GM18508 (cell line): ENCODE measurements around the gene RAPGEF5.
A peak's percentile ranks its signal among the peaks of the same experiment; 100 is the strongest.

Experiments used
- ATAC-seq: cut with Tn5 transposase; IDR thresholded peaks from one replicate; pipeline ENCODE4 v1.9.1; 2021; ENCODE audit warnings: moderate number of reproducible peaks; ENCODE audit not compliant: insufficient read depth, unreplicated experiment

Gene RAPGEF5

GRCh38 chr7:22351878-22352277 is 5.1 kb downstream of the RAPGEF5 start:
- no peak for ATAC-seq

- ATAC-seq = peak; percentile 65
Measured at GRCh38 chr7:22351329-22351692, 5.6 kb downstream of the RAPGEF5 start.

- peak; percentile 29 for ATAC-seq
Measured at GRCh38 chr7:22350466-22351328, 6.3 kb downstream of the RAPGEF5 start.

- ATAC-seq = no peak
Measured at GRCh38 chr7:22348379-22348778, 8.6 kb downstream of the RAPGEF5 start.

GRCh38 chr7:22346383-22347107 is 10.4 kb downstream of the RAPGEF5 start:
- no peak for ATAC-seq

GRCh38 chr7:22344655-22345054 is 12.3 kb downstream of the RAPGEF5 start:
- no peak for ATAC-seq

- no peak for ATAC-seq
Measured at GRCh38 chr7:22343612-22344011, 13.3 kb downstream of the RAPGEF5 start.

- no peak for ATAC-seq
Measured at GRCh38 chr7:22343071-22343470, 13.9 kb downstream of the RAPGEF5 start.

- no peak for ATAC-seq
Measured at GRCh38 chr7:22339725-22340390, 17.1 kb downstream of the RAPGEF5 start.

- no peak for ATAC-seq
Measured at GRCh38 chr7:22338877-22339276, 18.1 kb downstream of the RAPGEF5 start.

- no peak for ATAC-seq
Measured at GRCh38 chr7:22338411-22338810, 18.5 kb downstream of the RAPGEF5 start.

GRCh38 chr7:22333680-22334141 is 23.2 kb downstream of the RAPGEF5 start:
- ATAC-seq = no peak

GRCh38 chr7:22332461-22332870 is 24.5 kb downstream of the RAPGEF5 start:
- no peak for ATAC-seq

- no peak for ATAC-seq
Measured at GRCh38 chr7:22331704-22332103, 25.2 kb downstream of the RAPGEF5 start.

- ATAC-seq = no peak
Measured at GRCh38 chr7:22330903-22331302, 26.1 kb downstream of the RAPGEF5 start.

- no peak for ATAC-seq
Measured at GRCh38 chr7:22329816-22330524, 27.0 kb downstream of the RAPGEF5 start.

GRCh38 chr7:22326181-22326580 is 30.8 kb downstream of the RAPGEF5 start:
- ATAC-seq = no peak

GRCh38 chr7:22325671-22326070 is 31.3 kb downstream of the RAPGEF5 start:
- no peak for ATAC-seq

GRCh38 chr7:22323714-22324113 is 33.2 kb downstream of the RAPGEF5 start:
- no peak for ATAC-seq

GRCh38 chr7:22320416-22320815 is 36.5 kb downstream of the RAPGEF5 start:
- no peak for ATAC-seq
